SJSA1 (cell line): ENCODE measurements around the gene NCAPG2. TPM values are rescaled to one million over a fixed set of nuclear protein-coding genes. Genes with fewer than 3 reads are reported as not detected.

ENCODE experiments used
- DNase-seq, 2 experiments: peaks; one replicate each; pipeline ENCODE4 v3.0.0-alpha.2; 2015 to 2020; ENCODE audit warnings: low spot score in 2 of 2, low read depth in 1 of 2
- H3K27ac ChIP-seq: fragments of 250-450 bp; sonication (Bioruptor Pico); 2 replicates; pipeline ENCODE4 v1.5.1; 2020; ENCODE audit warnings: mild to moderate bottlenecking, moderate library complexity
- H3K27me3 ChIP-seq: fragments of 250-450 bp; sonication (Bioruptor Pico); replicated peaks from 2 replicates; pipeline ENCODE4 v1.5.1; 2020; ENCODE audit warnings: mild to moderate bottlenecking, moderate library complexity
- H3K36me3 ChIP-seq: fragments of 250-450 bp; sonication (Bioruptor Pico); 2 replicates; pipeline ENCODE4 v1.5.1; 2020; ENCODE audit warnings: mild to moderate bottlenecking
- H3K4me1 ChIP-seq: fragments of 250-450 bp; sonication (Bioruptor Pico); replicated peaks from 2 replicates; pipeline ENCODE4 v1.6.1; 2021; ENCODE audit warnings: mild to moderate bottlenecking
- H3K4me3 ChIP-seq: fragments of 250-450 bp; sonication (Bioruptor Pico); 2 replicates; pipeline ENCODE4 v1.5.1; 2020; ENCODE audit warnings: mild to moderate bottlenecking
- H3K9me3 ChIP-seq: fragments of 250-450 bp; sonication (Bioruptor Pico); replicated peaks from 2 replicates; pipeline ENCODE4 v1.5.1; 2020; ENCODE audit warnings: mild to moderate bottlenecking
- total RNA-seq: library from RNA; depleted of rRNA; stranded (reverse); fragments of >200 nt; shearing (Covaris generic); gene quantifications from 2 replicates; pipeline ENCODE4 v1.2.3, GENCODE V29; 2014

The NCAPG2 gene
- total RNA-seq, 1 experiment from 2014 or later, result 61.4 TPM

GRCh38 chr7:158728911-158729645, 24.5 kb upstream of the NCAPG2 start:
- H3K9me3 ChIP-seq, result no peaks in the 10 kb centered on the region
- peaks cover 15% of the 10 kb centered on the region for H3K36me3 ChIP-seq
- H3K4me1 ChIP-seq, result no peaks in the 10 kb centered on the region
- DNase-seq, result no peak
- H3K27me3 ChIP-seq, result no peaks in the 10 kb centered on the region
- H3K27ac ChIP-seq, result no peak overlapping the region
- H3K4me3 ChIP-seq, result no peak overlapping the region

DNA sequence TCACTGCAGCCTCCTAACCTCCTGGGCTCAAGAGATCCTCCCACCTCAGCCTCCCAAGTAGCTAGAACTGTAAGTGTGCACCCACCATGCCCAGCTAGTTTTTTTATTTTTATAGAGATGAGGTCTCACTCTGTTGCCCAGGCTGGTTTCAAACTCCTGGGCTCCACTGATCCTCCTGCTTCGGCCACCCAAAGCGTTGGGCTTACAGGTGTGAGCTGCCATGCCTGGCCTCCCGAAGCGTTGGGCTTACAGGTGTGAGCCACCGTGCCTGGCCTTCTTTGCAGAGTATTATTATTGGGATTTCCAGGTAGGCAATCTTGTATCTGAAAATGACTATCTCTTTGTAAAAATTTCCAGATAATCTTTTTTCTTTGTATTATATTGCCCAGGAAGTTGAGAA, 23.1 kb upstream of the NCAPG2 start:
- Histone ChIP-seq H3K4me3 (no peak overlapping the region), H3K4me1 (no peaks in the 10 kb centered on the region), H3K27me3 (no peaks in the 10 kb centered on the region), H3K9me3 (no peaks in the 10 kb centered on the region), H3K27ac (no peak overlapping the region), H3K36me3 (peaks cover 5% of the 10 kb centered on the region; the same call in 1 of the 2 replicates)
- DNase-seq, result no peak

GRCh38 chr7:158726277-158726807, 21.7 kb upstream of the NCAPG2 start:
- no peaks in the 10 kb centered on the region for H3K27me3 ChIP-seq
- no peak for DNase-seq

GRCh38 chr7:158725506-158725800, 20.8 kb upstream of the NCAPG2 start:
- H3K27ac ChIP-seq, result no peak overlapping the region
- no peaks in the 10 kb centered on the region for H3K27me3 ChIP-seq
- no peaks in the 10 kb centered on the region for H3K36me3 ChIP-seq
- H3K9me3 ChIP-seq, result no peaks in the 10 kb centered on the region
- no peak overlapping the region for H3K4me3 ChIP-seq
- no peaks in the 10 kb centered on the region for H3K4me1 ChIP-seq
- no peak for DNase-seq

More at GRCh38 chr7:158726277-158726807, 21.7 kb upstream of the NCAPG2 start:
- Histone ChIP-seq H3K4me1 (no peaks in the 10 kb centered on the region), H3K9me3 (no peaks in the 10 kb centered on the region), H3K36me3 (no peaks in the 10 kb centered on the region), H3K4me3 (no peak overlapping the region), H3K27ac (no peak overlapping the region)

DNA sequence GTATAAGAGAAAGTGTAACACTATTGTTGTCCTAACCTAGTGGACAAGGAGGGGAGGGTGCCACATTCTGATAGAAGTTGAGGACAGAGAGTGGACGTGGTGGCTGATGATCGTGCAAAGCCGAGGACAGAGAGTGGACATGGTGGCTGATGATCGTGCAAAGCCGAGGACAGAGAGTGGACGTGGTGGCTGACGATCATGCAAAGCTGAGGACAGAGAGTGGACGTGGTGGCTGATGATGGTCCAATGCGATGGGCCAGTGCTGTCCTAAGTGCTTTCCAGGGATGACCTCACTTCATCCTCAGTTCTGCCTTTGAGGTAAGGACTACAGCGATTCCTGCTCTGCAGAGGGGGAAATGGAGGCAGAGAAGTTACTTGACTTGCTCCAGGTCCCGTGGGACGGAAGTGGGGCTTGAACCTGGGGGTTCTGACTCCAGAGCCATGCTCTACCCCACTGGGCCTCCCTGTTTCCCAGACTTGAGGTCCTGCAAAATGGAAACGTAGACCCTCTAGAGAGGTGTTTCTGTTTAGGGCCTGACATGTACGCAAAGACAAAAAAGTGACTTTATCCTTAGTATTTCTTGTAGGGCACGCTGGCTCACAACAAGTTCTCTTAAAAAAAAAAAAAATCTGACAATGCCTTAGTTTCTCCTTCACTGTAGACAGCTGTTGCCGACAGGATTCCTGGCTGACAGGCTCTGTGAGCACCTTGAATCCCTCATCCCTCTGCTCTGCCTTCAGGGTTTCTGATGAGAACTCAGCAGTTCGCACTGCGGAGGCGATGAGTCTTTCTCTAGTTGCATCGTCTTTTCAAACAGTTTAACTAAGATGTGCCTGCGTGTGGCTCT, 20.3 kb upstream of the NCAPG2 start:
- no peaks in the 10 kb centered on the region for H3K27me3 ChIP-seq
- DNase-seq, result no peak
- no peaks in the 10 kb centered on the region for H3K9me3 ChIP-seq
- H3K36me3 ChIP-seq, result no peaks in the 10 kb centered on the region
- H3K4me3 ChIP-seq, result no peak overlapping the region
- H3K27ac ChIP-seq, result no peak overlapping the region
- no peaks in the 10 kb centered on the region for H3K4me1 ChIP-seq

- H3K27me3 ChIP-seq, result no peaks in the 10 kb centered on the region
- H3K36me3 ChIP-seq, result no peaks in the 10 kb centered on the region
- no peak for DNase-seq
Measured at GRCh38 chr7:158723714-158724385, 19.2 kb upstream of the NCAPG2 start.

GRCh38 chr7:158723266-158723665, 18.7 kb upstream of the NCAPG2 start:
- Histone ChIP-seq H3K9me3 (no peaks in the 10 kb centered on the region), H3K27ac (no peak overlapping the region), H3K27me3 (no peaks in the 10 kb centered on the region), H3K4me3 (no peak overlapping the region), H3K4me1 (no peaks in the 10 kb centered on the region), H3K36me3 (no peaks in the 10 kb centered on the region)
- no peak for DNase-seq

More at GRCh38 chr7:158723714-158724385, 19.2 kb upstream of the NCAPG2 start:
- no peak overlapping the region for H3K27ac ChIP-seq
- no peaks in the 10 kb centered on the region for H3K9me3 ChIP-seq
- H3K4me1 ChIP-seq, result no peaks in the 10 kb centered on the region
- no peak overlapping the region for H3K4me3 ChIP-seq

DNA sequence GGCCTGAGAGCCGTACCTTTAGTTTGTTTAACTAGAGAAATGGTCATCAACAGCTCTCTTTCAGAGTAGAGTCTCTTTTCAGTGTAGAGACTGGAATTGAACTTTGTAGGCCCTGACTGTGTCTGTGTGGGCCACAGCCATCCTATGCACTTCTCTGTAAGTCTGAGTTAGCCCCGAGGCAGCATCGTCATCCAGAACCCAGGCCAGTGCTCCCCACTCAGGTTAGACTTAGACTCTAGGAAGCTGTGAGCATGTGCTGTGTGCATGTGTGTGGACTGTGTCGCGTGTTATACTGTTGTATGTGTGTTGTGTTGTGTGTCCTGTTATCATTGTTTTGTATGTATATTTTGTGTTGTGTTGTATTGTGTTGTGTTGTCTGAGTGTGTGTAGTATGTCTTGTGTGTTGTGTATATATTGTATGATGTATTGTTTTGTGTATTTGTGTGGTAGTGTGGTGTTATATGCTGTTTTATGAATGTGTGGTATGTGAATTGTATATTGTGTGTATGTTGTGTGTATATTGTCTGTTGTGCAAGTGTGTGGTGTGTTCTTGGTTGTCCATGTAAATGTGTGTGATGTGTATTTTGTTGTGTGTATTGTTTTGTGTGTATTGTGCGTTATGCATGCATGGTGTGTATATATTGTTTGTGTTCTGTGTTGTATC, 18.1 kb upstream of the NCAPG2 start:
- Histone ChIP-seq H3K4me3 (no peak overlapping the region), H3K36me3 (no peaks in the 10 kb centered on the region), H3K27me3 (no peaks in the 10 kb centered on the region)

DNA sequence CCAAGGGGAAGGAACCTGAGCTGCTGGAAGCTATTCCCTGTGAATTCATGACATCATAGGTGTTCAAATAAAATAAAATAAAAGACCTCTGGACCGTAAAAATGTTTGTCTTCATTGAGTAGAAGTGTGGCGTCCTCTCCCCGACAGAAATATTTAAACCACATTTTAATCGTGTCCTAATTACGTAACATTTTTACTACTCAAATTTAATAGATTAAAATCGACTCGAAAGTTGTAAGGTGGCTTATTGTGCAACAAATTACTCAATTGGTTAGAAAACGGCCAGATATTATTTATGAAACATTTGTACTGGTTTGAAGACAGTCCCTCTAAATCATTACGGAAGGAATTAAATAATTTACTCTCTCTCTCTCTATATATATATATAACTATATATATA, 15.5 kb upstream of the NCAPG2 start:
- H3K4me1 ChIP-seq, result no peaks in the 10 kb centered on the region
- no peak overlapping the region for H3K4me3 ChIP-seq
- H3K9me3 ChIP-seq, result no peaks in the 10 kb centered on the region
- H3K36me3 ChIP-seq, result no peaks in the 10 kb centered on the region
- no peak overlapping the region for H3K27ac ChIP-seq
- no peak for DNase-seq
- H3K27me3 ChIP-seq, result no peaks in the 10 kb centered on the region

More for the DNA sequence above, 18.1 kb upstream of the NCAPG2 start:
- H3K27ac ChIP-seq, result no peak overlapping the region
- no peak for DNase-seq
- no peaks in the 10 kb centered on the region for H3K4me1 ChIP-seq
- H3K9me3 ChIP-seq, result no peaks in the 10 kb centered on the region

DNA sequence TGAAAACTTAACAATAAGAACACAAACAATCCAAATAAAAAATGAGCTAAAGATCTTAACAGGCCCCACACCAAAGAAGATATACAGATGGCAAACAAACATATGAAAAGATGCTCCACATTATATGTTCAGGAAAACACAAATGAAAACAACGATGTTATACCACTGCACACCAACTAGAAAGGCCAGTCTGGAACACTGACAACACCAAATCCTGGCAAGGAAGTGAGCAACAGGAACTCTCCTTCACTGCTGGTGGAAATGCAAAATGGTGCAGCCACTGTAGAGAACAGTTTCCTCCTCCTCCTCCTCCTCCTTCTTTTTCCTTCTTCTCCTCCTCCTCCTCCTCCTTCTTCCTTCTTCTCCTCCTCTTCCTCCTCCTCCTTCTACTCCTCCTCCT, 12.2 kb upstream of the NCAPG2 start:
- no peaks in the 10 kb centered on the region for H3K9me3 ChIP-seq
- no peak overlapping the region for H3K27ac ChIP-seq
- H3K4me1 ChIP-seq, result no peaks in the 10 kb centered on the region
- H3K27me3 ChIP-seq, result no peaks in the 10 kb centered on the region
- H3K36me3 ChIP-seq, result no peaks in the 10 kb centered on the region
- H3K4me3 ChIP-seq, result no peak overlapping the region
- DNase-seq, result no peak

DNA sequence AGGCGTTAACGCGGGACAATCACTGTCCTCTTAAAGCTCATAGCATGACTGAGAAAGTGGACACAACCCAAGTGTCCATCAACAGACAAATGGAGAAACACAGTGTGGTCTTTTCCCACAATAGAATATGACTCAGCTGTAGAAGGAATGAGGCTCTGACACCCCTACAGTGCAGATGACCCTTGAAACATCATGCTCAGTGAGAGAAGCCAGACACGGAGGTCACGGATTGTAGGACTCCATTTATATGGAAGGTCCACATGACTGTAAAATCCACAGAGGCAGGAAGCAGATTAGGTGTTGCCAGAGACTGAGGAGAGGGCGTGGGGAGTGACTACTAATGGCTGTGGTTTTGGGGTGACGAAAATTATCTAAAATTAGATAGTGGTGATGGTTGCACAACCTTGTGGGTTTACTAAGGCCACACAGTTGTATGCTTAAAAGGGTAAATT, 6.1 kb upstream of the NCAPG2 start:
- H3K27ac ChIP-seq, result no peak overlapping the region
- DNase-seq, result no peak
- no peaks in the 10 kb centered on the region for H3K27me3 ChIP-seq
- H3K4me3 ChIP-seq, result no peak overlapping the region
- H3K4me1 ChIP-seq, result peaks cover under 1% of the 10 kb centered on the region; the same call in 1 of the 2 replicates
- H3K9me3 ChIP-seq, result no peaks in the 10 kb centered on the region
- H3K36me3 ChIP-seq, result no peaks in the 10 kb centered on the region; the same call in 1 of the 2 replicates

GRCh38 chr7:158707610-158708009, 3.0 kb upstream of the NCAPG2 start:
- no peaks in the 10 kb centered on the region for H3K9me3 ChIP-seq
- H3K36me3 ChIP-seq, result peaks cover 15% of the 10 kb centered on the region
- H3K27me3 ChIP-seq, result no peaks in the 10 kb centered on the region
- peaks cover 16% of the 10 kb centered on the region for H3K4me1 ChIP-seq
- no peak overlapping the region for H3K27ac ChIP-seq
- no peak for DNase-seq
- no peak overlapping the region for H3K4me3 ChIP-seq
